IPS-15b (cell line): Measurements from ENCODE around the gene STRADA.

Experiments
- H3K27me3 ChIP-seq: one replicate; pipeline ENCODE4 v1.6.1; 2013; ENCODE audit warnings: low read length; ENCODE audit not compliant: control insufficient read depth, insufficient read depth
- H3K36me3 ChIP-seq: one replicate; pipeline ENCODE4 v1.6.1; 2013; ENCODE audit warnings: low read length; ENCODE audit not compliant: control insufficient read depth, insufficient read depth
- H3K4me1 ChIP-seq: one replicate; pipeline ENCODE4 v1.6.1; 2013; ENCODE audit warnings: mild to moderate bottlenecking, low read length; ENCODE audit not compliant: control insufficient read depth, insufficient read depth
- H3K4me3 ChIP-seq: one replicate; pipeline ENCODE4 v1.5.1; 2013; ENCODE audit warnings: low read depth, low read length
- H3K9ac ChIP-seq: one replicate; pipeline ENCODE4 v1.6.1; 2013; ENCODE audit warnings: low read depth, mild to moderate bottlenecking, low read length
- H3K9me3 ChIP-seq: one replicate; pipeline ENCODE4 v1.6.1; 2013; ENCODE audit warnings: mild to moderate bottlenecking, low read length; ENCODE audit not compliant: control insufficient read depth, insufficient read depth

Gene STRADA

DNA sequence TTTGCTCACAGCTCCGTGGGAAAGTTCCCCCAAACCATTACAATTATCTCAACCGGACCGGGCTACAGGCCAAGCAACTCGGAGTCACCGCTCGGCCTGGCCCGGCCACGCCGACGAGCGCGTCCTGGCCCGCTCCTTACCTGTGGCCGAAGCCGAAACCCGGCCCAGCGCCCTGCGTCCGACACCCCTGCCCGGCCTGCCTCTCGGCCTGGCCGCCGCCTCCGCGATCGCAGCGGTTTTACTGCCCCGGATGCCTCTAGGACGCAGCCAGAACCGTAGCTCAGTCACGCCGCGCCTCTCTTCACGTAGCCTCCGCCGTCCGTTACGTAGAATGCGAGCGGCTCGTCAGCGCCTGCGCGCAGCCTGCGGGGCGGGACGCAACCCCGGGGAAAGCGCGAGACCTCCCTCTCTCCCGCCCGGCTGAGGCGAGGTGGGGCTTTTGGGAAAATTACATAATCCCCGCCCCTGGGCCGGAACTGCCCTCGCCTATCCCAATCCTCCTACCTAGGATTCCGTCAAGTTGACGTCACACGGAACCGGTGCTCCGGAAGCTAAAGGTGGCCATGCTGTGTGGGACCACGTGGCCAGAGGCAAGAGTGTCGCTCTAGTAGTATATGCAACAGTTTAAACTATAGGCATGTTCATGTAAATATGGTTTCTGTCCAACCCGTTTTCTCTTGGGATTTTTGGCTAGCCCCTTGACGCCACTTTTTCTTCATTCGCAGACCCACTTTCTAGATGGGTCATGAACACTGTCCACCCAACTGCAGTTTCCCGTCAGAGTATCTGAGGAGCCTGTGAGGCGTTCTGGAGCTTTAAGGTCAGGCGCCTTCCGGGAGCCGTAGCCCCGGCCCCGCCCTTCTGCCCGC lies 31.9 kb upstream of the STRADA start, which contains the start of gene CCDC47:
Gene CCDC47, minus strand, starts transcription at position 326 of the 869 bp plus-strand sequence. CDS start 7,422 bp downstream, outside the sequence.
- no peaks in the 10 kb centered on the region for H3K36me3 ChIP-seq
- H3K9me3 ChIP-seq, result no peaks in the 10 kb centered on the region
- no peaks in the 10 kb centered on the region for H3K27me3 ChIP-seq
- H3K4me1 ChIP-seq, result no peaks in the 10 kb centered on the region
- peak within 1 kb of the TSS; percentile 95 for H3K9ac ChIP-seq
- peak within 1 kb of the TSS; percentile 94 for H3K4me3 ChIP-seq

DNA sequence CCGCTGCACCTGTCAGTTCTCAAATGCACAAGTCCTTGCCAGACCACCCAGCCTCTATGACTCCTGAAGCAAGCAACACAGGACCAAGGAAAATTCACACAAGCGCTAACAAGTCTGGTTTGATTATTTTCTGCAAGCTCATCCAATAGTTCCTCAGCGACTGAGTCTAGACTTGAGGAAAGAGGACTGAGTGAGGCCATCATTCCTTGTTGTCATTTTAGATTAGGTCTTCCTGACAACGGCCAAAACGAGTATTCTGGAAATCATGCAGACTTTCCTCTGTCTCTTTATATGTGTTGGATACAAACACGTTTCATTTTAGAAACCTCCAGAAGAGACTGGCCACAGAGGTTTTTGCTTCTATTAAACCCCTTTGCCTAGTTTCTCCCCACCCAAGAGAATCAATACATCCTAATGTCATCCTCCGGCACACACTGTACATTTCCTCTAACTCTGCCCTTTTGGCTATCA lies 31.2 kb upstream of the STRADA start:
- H3K4me3 ChIP-seq, result peak overlapping the region; percentile 94
- no peaks in the 10 kb centered on the region for H3K4me1 ChIP-seq
- H3K27me3 ChIP-seq, result no peaks in the 10 kb centered on the region
- H3K9ac ChIP-seq, result peak overlapping the region; percentile 82
- no peaks in the 10 kb centered on the region for H3K36me3 ChIP-seq
- H3K9me3 ChIP-seq, result no peaks in the 10 kb centered on the region

DNA sequence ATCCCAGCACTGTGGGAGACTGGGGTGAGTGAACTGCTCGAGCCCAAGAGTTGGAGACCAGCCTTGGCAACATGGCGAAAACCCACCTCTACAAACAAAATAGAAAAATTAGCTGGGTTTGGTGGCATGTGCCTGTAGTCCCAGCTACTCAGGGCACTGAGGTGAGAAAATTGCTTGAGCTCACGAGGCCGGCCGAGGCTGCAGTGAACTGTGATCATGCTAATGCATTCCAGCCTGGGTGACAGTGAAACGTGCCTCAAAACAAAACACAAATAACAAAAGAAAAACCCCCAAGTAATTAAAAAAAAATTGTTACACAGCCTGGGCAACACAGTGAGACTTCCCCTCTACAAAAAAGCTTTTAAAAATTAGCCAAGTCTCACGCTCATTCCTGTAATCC lies 26.8 kb upstream of the STRADA start:
- H3K4me3 ChIP-seq, result no peak overlapping the region
- H3K9me3 ChIP-seq, result no peaks in the 10 kb centered on the region
- H3K4me1 ChIP-seq, result no peaks in the 10 kb centered on the region
- no peak overlapping the region for H3K9ac ChIP-seq
- no peaks in the 10 kb centered on the region for H3K27me3 ChIP-seq
- no peaks in the 10 kb centered on the region for H3K36me3 ChIP-seq

DNA sequence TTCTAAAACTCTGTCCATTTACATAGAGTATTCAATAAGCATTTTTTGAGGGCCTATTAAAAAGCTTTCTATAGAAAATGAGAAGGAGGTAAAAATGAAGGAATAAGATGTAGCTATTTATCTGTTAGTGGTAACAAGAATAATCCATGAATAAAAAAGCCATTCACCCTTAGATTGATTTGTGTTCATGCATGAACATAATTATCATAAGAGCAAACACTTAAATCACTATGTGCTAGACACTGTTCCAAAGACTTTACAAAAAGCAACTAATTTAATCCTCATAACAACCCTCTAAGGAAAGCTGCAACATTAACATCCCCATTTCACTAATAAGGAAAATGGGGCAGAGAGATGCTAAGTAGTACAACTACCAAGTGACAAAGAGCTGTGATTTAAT lies 25.2 kb upstream of the STRADA start:
- peaks cover 6% of the 10 kb centered on the region for H3K36me3 ChIP-seq

DNA sequence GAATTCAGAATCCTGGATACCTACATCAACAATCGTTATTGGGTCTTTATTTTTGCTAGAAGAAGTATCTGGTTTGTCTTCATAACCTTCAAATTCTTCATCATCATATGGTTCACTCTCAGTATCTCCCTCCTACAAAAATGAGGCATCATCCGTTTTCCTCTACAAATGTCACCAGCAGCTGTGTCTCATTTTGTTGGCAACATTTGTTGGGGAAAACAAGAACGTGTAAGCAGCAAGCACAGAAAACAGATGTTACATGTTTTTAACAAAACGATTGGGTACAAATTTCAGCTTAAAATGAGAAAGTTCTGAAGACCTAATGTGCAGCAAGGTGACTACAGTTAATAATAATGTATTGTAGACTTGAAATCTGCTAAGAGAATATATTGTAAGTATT lies 23.1 kb upstream of the STRADA start:
- H3K4me3 ChIP-seq, result no peak overlapping the region
- no peaks in the 10 kb centered on the region for H3K9me3 ChIP-seq
- no peaks in the 10 kb centered on the region for H3K27me3 ChIP-seq
- H3K36me3 ChIP-seq, result peaks cover 10% of the 10 kb centered on the region
- no peak overlapping the region for H3K9ac ChIP-seq
- H3K4me1 ChIP-seq, result no peaks in the 10 kb centered on the region

More for the DNA sequence above, 25.2 kb upstream of the STRADA start:
- Histone ChIP-seq H3K4me3 (no peak overlapping the region), H3K4me1 (no peaks in the 10 kb centered on the region), H3K9me3 (no peaks in the 10 kb centered on the region), H3K9ac (no peak overlapping the region), H3K27me3 (no peaks in the 10 kb centered on the region)

DNA sequence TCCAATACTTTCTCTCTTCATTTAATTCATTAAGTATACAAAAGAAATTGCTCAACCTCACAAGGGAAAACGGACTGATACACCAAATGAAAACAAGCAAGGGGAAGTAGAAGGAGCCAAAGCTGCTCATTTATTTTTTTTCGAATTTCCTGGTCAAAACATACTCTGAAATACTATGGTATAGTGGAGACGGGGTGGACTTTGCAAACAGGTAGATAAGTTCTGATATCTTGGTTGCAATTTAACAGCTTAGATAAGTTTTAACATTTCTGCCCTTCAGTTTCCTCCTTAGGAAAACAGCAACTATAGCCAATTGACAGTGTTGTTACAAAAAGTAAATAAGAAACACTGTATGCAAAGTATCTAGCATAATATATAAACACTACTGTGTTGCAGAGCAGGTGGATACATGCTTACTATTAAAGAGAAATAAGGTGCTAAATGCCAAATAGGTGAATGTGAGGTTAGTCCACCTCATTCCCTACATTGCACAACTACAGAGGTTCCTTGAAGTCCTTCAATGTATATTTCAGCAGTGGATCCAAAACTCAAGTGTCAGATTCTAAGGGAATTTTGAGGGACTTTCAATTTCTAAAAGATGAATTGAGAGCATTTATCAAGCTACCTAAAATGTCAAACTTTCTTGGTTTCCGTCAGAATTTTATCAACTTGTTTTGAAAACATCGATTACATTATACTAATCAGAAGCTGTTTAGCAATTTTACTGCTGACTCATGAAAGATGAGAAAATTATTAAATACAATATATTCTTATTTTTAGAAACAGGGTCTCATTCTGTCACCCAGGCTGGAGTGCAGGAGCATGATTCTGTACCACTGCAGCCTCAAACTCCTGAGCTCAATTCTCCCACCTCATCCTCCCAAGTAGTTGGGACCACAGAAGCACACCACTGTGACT lies 20.8 kb upstream of the STRADA start:
- Histone ChIP-seq H3K9ac (no peak overlapping the region), H3K36me3 (peaks cover 21% of the 10 kb centered on the region), H3K27me3 (no peaks in the 10 kb centered on the region), H3K4me3 (no peak overlapping the region), H3K4me1 (no peaks in the 10 kb centered on the region), H3K9me3 (no peaks in the 10 kb centered on the region)

DNA sequence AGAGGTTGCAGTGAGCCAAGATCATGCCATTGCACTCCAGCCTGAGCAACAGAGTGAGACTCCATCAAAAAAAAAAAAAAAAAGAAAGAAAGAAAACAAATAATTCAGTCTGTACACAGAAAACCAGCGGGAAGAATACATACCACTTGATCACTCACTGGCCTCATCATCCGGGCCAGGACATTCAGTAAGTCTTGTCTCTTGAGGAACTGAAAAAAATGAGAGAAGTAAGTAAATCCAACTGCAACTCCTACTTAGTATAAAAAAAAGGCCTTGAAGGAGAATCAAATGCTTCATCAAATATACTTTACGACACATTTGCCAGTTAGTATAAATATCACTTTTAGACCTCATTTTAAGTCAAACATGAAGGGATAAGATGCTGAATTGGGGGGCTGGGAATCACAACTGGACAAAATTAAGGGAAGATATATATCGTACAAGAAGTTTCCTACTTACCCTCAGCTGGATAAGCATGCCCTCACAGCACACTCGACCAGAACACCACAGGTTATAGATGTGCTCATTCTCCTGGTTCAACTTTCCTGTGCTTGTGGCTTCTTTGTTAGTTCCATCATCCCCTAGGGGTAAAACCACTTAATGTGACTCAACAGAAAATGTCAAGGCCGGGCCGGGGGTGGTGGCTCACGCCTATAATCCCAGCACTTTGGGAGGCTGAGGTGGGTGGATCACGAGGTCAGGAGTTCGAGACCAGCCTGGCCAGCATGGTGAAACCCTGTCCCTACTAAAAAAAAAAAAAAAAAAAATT lies 19.4 kb upstream of the STRADA start:
- H3K4me3 ChIP-seq, result no peak overlapping the region
- peaks cover 31% of the 10 kb centered on the region for H3K36me3 ChIP-seq
- H3K4me1 ChIP-seq, result no peaks in the 10 kb centered on the region
- H3K9ac ChIP-seq, result no peak overlapping the region
- H3K9me3 ChIP-seq, result no peaks in the 10 kb centered on the region
- no peaks in the 10 kb centered on the region for H3K27me3 ChIP-seq

DNA sequence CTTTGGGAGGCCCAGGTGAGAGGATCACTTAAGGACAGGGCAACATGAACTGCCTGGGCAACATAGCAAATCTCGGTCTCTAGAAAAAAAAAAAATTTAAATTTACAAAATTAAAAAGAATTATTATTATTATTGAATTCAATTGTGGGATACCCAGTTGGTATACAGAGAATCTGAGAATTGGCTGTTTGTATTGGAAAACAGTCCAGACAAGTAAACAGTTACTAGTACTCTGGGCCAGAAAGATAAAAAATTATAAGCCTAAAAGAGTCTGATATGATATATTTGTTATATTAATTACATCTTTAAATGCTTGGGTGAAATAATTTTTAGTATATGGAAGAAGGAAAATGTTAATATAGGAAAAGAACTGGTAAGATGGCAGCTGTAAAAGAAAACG lies 16.8 kb upstream of the STRADA start:
- Histone ChIP-seq H3K9ac (no peak overlapping the region), H3K27me3 (no peaks in the 10 kb centered on the region), H3K4me3 (no peak overlapping the region), H3K9me3 (no peaks in the 10 kb centered on the region), H3K36me3 (peaks cover 33% of the 10 kb centered on the region), H3K4me1 (no peaks in the 10 kb centered on the region)

DNA sequence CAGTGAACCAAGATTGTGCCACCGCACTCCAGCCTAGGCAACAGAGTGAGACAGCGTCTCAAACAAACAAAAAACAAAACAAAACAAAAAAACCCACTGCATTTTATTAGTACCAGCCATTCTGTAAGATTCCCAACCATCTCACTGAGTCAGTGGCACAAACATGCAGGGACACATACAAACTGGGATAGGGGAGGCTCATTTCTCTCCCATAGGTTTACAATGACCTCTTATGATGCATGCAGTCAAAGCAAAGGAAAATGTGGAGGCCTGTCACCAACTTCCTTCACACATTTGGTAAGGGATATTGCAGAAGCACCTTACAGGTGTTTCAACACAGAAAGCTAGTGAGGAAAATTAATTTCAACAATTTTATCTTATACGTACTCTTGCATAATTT lies 12.4 kb upstream of the STRADA start:
- H3K27me3 ChIP-seq, result no peaks in the 10 kb centered on the region
- no peaks in the 10 kb centered on the region for H3K4me1 ChIP-seq
- H3K9ac ChIP-seq, result no peak overlapping the region
- H3K9me3 ChIP-seq, result no peaks in the 10 kb centered on the region
- H3K4me3 ChIP-seq, result no peak overlapping the region
- H3K36me3 ChIP-seq, result peaks cover 27% of the 10 kb centered on the region

DNA sequence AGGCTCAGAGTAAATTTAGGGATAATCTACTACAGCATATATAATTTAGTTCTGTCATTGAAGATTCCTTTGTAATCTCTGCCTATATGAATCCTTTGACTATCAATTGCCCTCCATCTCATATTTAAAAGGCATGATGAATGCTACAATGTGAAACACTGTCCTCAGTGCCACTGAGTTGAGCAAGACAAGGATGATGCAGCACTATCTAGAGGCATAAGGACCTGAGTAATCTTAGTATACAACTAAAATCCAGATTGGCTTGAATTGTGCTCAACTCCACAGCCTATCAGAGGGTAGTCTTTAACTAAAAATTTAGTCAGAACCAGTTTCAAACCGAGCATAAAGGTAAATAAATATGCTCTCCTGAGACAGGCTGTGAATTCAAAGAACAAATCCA lies 11.6 kb upstream of the STRADA start:
- H3K9ac ChIP-seq, result no peak overlapping the region
- peaks cover 23% of the 10 kb centered on the region for H3K36me3 ChIP-seq
- no peaks in the 10 kb centered on the region for H3K27me3 ChIP-seq
- no peaks in the 10 kb centered on the region for H3K4me1 ChIP-seq
- H3K9me3 ChIP-seq, result no peaks in the 10 kb centered on the region
- no peak overlapping the region for H3K4me3 ChIP-seq

DNA sequence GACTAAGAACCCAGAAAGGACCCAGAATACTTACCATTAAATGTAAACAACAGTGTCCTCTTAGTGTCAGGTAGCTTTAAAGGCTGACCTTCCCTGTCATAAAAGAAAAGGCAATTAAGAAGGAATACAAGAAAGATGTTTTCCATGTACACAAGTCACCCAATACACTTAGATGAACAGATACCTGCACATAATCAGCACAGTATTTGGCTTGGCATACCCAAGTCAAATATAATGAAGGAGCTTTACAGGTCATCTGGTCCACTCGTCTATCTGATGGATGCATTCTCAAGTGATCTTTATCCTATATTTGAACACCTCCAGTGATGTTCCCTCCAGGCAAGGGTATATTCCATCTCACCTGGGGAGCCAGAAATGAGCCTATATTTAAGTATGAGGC lies 11.1 kb upstream of the STRADA start:
- H3K4me1 ChIP-seq, result no peaks in the 10 kb centered on the region
- peaks cover 18% of the 10 kb centered on the region for H3K36me3 ChIP-seq
- no peak overlapping the region for H3K4me3 ChIP-seq
- H3K9me3 ChIP-seq, result no peaks in the 10 kb centered on the region
- H3K9ac ChIP-seq, result no peak overlapping the region
- no peaks in the 10 kb centered on the region for H3K27me3 ChIP-seq
